ENCODE measurements around the gene B3GNT5. TPM values are rescaled to one million over a fixed set of nuclear protein-coding genes. Genes with fewer than 3 reads are reported as not detected.
"Not testable (repeated sequence)": the region's sequence is repeated elsewhere in the genome, so short reads cannot be mapped to it uniquely, and the experiment has no call there.

The B3GNT5 gene
- total RNA-seq, 1 experiment from 2014 or later: 8.0 TPM

GRCh38 chr3:183226333-183226890, 26.6 kb upstream of the B3GNT5 start:
- in situ Hi-C loops (cut with HindIII; ENCODE audit: low pct_unique_long_range_greater_than_20kb, low sequenced_read_pairs): no loop called here
- DNase-seq (ENCODE audit: low read depth): no peak

GRCh38 chr3:183227586-183227985, 25.5 kb upstream of the B3GNT5 start:
- no peak for DNase-seq (ENCODE audit: low read depth)
- in situ Hi-C loops (cut with HindIII; ENCODE audit: low pct_unique_long_range_greater_than_20kb, low sequenced_read_pairs): no loop called here

- in situ Hi-C loops (cut with HindIII; ENCODE audit: low pct_unique_long_range_greater_than_20kb, low sequenced_read_pairs): no loop called here
- no peak for DNase-seq (ENCODE audit: low read depth)
These were observed 23.9 kb upstream of the B3GNT5 start for GRCh38 chr3:183229178-183229577.

GRCh38 chr3:183230251-183230650, 22.8 kb upstream of the B3GNT5 start:
- DNase-seq (ENCODE audit: low read depth); in situ Hi-C loops (cut with HindIII; ENCODE audit: low pct_unique_long_range_greater_than_20kb, low sequenced_read_pairs): not testable (repeated sequence)

- DNase-seq (ENCODE audit: low read depth): no peak
- in situ Hi-C loops (cut with HindIII; ENCODE audit: low pct_unique_long_range_greater_than_20kb, low sequenced_read_pairs): no loop called here
These were observed 22.2 kb upstream of the B3GNT5 start for GRCh38 chr3:183230826-183231225.

- in situ Hi-C loops (cut with HindIII; ENCODE audit: low pct_unique_long_range_greater_than_20kb, low sequenced_read_pairs): no loop called here
- DNase-seq (ENCODE audit: low read depth): no peak
These were observed 19.1 kb upstream of the B3GNT5 start for GRCh38 chr3:183233966-183234365.

GRCh38 chr3:183239046-183239445, 14.0 kb upstream of the B3GNT5 start:
- in situ Hi-C loops (cut with HindIII; ENCODE audit: low pct_unique_long_range_greater_than_20kb, low sequenced_read_pairs): no loop called here
- no peak for DNase-seq (ENCODE audit: low read depth)

GRCh38 chr3:183242431-183242830, 10.6 kb upstream of the B3GNT5 start:
- in situ Hi-C loops (cut with HindIII; ENCODE audit: low pct_unique_long_range_greater_than_20kb, low sequenced_read_pairs): no loop called here
- no peak for DNase-seq (ENCODE audit: low read depth)

- no peak for DNase-seq (ENCODE audit: low read depth)
- in situ Hi-C loops (cut with HindIII; ENCODE audit: low pct_unique_long_range_greater_than_20kb, low sequenced_read_pairs): no loop called here
These were observed 8.8 kb upstream of the B3GNT5 start for GRCh38 chr3:183244219-183244618.

- peak; percentile 43 for DNase-seq (ENCODE audit: low read depth)
These were observed 8.0 kb upstream of the B3GNT5 start for GRCh38 chr3:183244981-183245476.

GRCh38 chr3:183247011-183247589, 6.0 kb upstream of the B3GNT5 start:
- DNase-seq (ENCODE audit: low read depth): peak; percentile 57

More at GRCh38 chr3:183244981-183245476, 8.0 kb upstream of the B3GNT5 start:
- in situ Hi-C loops (cut with HindIII; ENCODE audit: low pct_unique_long_range_greater_than_20kb, low sequenced_read_pairs): no loop called here

GRCh38 chr3:183249006-183249718, 3.9 kb upstream of the B3GNT5 start:
- in situ Hi-C loops (cut with HindIII; ENCODE audit: low pct_unique_long_range_greater_than_20kb, low sequenced_read_pairs): no loop called here

More at GRCh38 chr3:183247011-183247589, 6.0 kb upstream of the B3GNT5 start:
- in situ Hi-C loops (cut with HindIII; ENCODE audit: low pct_unique_long_range_greater_than_20kb, low sequenced_read_pairs): no loop called here

GRCh38 chr3:183252118-183252782, 803 bp upstream of the B3GNT5 start:
- no peak for DNase-seq (ENCODE audit: low read depth)
- in situ Hi-C loops (cut with HindIII; ENCODE audit: low pct_unique_long_range_greater_than_20kb, low sequenced_read_pairs): no loop called here

More at GRCh38 chr3:183249006-183249718, 3.9 kb upstream of the B3GNT5 start:
- no peak for DNase-seq (ENCODE audit: low read depth)

GRCh38 chr3:183253528-183254486, 754 bp downstream of the B3GNT5 start:
- DNase-seq (ENCODE audit: low read depth): peak; percentile 63
- in situ Hi-C loops (cut with HindIII; ENCODE audit: low pct_unique_long_range_greater_than_20kb, low sequenced_read_pairs): no loop called here

GRCh38 chr3:183254487-183255347, 1.7 kb downstream of the B3GNT5 start:
- DNase-seq (ENCODE audit: low read depth): peak; percentile 63
- in situ Hi-C loops (cut with HindIII; ENCODE audit: low pct_unique_long_range_greater_than_20kb, low sequenced_read_pairs): no loop called here

- DNase-seq (ENCODE audit: low read depth): peak; percentile 63
- in situ Hi-C loops (cut with HindIII; ENCODE audit: low pct_unique_long_range_greater_than_20kb, low sequenced_read_pairs): no loop called here
These were observed 2.3 kb downstream of the B3GNT5 start for GRCh38 chr3:183255348-183255730.

- in situ Hi-C loops (cut with HindIII; ENCODE audit: low pct_unique_long_range_greater_than_20kb, low sequenced_read_pairs): no loop called here
These were observed 6.0 kb downstream of the B3GNT5 start for GRCh38 chr3:183259087-183259486.

More at GRCh38 chr3:183259087-183259486, 6.0 kb downstream of the B3GNT5 start:
- no peak for DNase-seq (ENCODE audit: low read depth)

Data from Caki2 (cell line).